Fibroblast of skin of back (primary cell): ENCODE measurements around the gene UBE2Z. TPM values are rescaled to one million over a fixed set of nuclear protein-coding genes. Genes with fewer than 3 reads are reported as not detected.
"Not testable (repeated sequence)": the region's sequence is repeated elsewhere in the genome, so short reads cannot be mapped to it uniquely, and the experiment has no call there.

ENCODE experiments used
- DNase-seq: peaks from one replicate; pipeline ENCODE4 v3.0.0-alpha.2; 2013
- polyA plus RNA-seq, 2 experiments: library from polyadenylated mRNA; unstranded; fragments of 120-200 nt; gene quantifications; one replicate each; pipeline ENCODE4 v1.2.1, GENCODE V29; 2013; ENCODE audit not compliant: insufficient read length in 2 of 2

Gene UBE2Z
- polyA plus RNA-seq (2013, experiment 1 of 2; ENCODE audit: insufficient read length) = 115 TPM
- polyA plus RNA-seq (2013, experiment 2 of 2; ENCODE audit: insufficient read length) = 88.7 TPM

GRCh38 chr17:48908047-48908843 is at the start of gene UBE2Z:
TSS of gene UBE2Z (plus strand) at chr17:48908407. CDS start at chr17:48908504, 97 bp downstream.
- peak; percentile 94 for DNase-seq

- no peak for DNase-seq
These were observed 48.2 kb upstream of the UBE2Z start for GRCh38 chr17:48860034-48860433.

GRCh38 chr17:48860456-48860855 is 47.8 kb upstream of the UBE2Z start:
- no peak for DNase-seq

GRCh38 chr17:48868916-48869500 is 39.2 kb upstream of the UBE2Z start:
- DNase-seq = no peak

- DNase-seq = no peak
These were observed 38.3 kb upstream of the UBE2Z start for GRCh38 chr17:48869821-48870318.

GRCh38 chr17:48871035-48871550 is 37.1 kb upstream of the UBE2Z start:
- DNase-seq = no peak

GRCh38 chr17:48871551-48872351 is 36.5 kb upstream of the UBE2Z start:
- DNase-seq = no peak

- DNase-seq = not testable (repeated sequence)
These were observed 35.8 kb upstream of the UBE2Z start for GRCh38 chr17:48872409-48872808.

GRCh38 chr17:48873209-48873608 is 35.0 kb upstream of the UBE2Z start:
- DNase-seq = no peak

GRCh38 chr17:48873696-48874443 is 34.3 kb upstream of the UBE2Z start:
- DNase-seq = no peak

- DNase-seq = peak; percentile 63
These were observed 29.0 kb upstream of the UBE2Z start for GRCh38 chr17:48878920-48879898.

GRCh38 chr17:48882272-48882671 is 25.9 kb upstream of the UBE2Z start:
- DNase-seq = no peak

GRCh38 chr17:48883171-48883570 is 25.0 kb upstream of the UBE2Z start:
- no peak for DNase-seq

GRCh38 chr17:48890086-48890485 is 18.1 kb upstream of the UBE2Z start:
- DNase-seq = no peak

- no peak for DNase-seq
These were observed 15.1 kb upstream of the UBE2Z start for GRCh38 chr17:48892940-48893645.

- DNase-seq = no peak
These were observed 14.3 kb upstream of the UBE2Z start for GRCh38 chr17:48893646-48894508.

- no peak for DNase-seq
These were observed 13.3 kb upstream of the UBE2Z start for GRCh38 chr17:48894886-48895285.

GRCh38 chr17:48901241-48901640 is 7.0 kb upstream of the UBE2Z start:
- no peak for DNase-seq

GRCh38 chr17:48903401-48903800 is 4.8 kb upstream of the UBE2Z start:
- no peak for DNase-seq
